C1 segment of cervical spinal cord (tissue), 14 donors: Measurements from ENCODE around the gene PYGO2.
"Not testable (repeated sequence)": the region's sequence is repeated elsewhere in the genome, so short reads cannot be mapped to it uniquely, and the experiment has no call there.

Experiments
- DNase-seq, 14 donors: peaks; one replicate each; lab custom pipeline; 2025; lab: John Stamatoyannopoulos, UW

PYGO2 gene

DNA sequence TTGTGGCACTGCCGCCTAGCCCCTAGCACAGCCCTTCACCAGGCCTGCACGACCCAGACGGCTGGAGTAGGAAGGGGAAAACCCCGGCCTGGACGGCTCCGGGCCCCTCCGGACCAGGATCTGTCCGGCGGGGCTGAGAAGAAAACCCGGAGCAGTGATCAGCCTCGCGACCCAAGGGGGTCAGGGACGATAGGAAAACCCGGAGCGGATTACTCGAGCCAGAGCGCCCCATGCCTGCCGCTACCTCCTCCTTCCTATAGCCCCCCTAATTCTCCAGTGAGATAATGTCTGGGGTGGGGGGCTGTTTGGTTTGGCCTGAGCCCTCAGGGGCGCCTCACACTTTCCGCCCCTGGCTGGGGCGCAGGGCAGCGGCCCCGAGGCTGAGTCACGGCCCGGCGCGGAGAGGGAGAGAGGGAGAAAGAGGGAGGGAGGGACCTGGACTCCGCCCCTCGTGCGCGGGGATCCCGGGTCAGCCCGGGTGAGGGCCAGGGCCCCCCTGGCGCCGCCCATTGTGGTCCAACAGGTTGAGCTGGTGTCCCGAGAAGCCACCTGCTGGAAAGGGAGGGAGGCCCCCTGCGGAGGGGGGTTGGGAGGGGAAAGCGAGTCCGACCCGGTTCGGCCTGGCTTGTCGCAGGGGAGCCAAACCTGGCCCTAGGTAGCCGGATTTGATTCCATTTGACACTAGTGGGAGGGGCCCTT is 39.3 kb upstream of the PYGO2 start:
- peak; percentile 81 to 96 (median 92) for DNase-seq

DNA sequence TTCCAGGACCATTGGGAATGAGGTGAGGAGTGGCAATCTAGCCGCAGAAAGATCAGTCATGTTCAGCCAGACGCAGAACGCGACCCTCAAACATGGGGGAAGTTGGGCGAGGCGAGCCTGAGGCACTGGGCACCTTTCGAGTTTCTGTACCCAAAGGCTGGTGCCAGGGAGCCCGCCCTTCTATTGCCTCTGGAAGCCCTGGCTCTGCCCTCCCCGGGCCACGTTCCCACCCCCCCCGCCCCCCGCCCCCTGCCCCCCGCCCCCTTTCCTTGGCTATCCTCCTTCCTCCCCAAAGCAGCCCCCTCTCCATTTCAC is 38.8 kb upstream of the PYGO2 start:
- peak in 3 of 14 donors; percentile 47 to 80 (median 78) for DNase-seq

DNA sequence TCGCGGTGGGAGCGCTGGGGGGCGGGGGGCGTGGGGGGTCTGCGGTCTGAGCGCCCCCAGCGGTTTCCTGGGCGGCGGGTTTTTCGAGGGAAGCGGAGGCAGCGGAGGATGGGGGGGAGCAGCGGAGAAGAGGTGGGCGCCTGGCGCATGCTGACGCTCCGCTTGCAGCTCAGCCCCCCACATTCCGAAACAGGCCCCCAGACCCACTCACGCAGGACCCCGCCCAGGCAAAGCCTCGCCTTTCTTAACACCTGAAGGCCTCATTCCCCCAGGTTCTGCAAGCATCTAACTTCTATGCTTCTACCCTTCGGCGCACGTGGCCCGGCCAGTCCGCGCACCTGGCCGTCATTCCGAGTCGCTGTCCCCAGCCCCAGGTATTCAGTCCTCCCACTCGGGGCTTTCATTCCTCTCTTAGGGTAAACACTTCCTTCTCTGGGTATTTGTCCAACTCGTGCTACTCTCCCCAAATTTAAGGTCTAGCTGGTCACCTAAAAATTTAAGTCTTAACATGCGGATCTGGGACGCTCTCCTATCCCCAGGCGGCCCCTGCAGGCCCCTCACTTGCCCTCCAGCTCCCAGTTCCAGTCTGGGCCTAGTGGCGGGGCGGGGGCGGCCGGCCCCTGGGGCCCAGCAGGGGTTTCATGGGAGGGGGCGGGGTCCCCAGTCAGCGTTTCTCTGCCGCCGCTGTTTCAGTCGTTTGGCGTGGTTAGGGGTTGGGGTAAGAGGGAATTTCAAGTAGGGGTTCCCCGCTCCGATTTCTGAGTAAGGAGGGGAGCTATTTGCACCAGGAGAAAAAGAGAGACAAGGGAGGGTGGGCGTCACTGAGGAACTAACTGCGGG is 38.2 kb upstream of the PYGO2 start:
- DNase-seq: peak in 3 of 14 donors; percentile 39 to 60 (median 56)

DNA sequence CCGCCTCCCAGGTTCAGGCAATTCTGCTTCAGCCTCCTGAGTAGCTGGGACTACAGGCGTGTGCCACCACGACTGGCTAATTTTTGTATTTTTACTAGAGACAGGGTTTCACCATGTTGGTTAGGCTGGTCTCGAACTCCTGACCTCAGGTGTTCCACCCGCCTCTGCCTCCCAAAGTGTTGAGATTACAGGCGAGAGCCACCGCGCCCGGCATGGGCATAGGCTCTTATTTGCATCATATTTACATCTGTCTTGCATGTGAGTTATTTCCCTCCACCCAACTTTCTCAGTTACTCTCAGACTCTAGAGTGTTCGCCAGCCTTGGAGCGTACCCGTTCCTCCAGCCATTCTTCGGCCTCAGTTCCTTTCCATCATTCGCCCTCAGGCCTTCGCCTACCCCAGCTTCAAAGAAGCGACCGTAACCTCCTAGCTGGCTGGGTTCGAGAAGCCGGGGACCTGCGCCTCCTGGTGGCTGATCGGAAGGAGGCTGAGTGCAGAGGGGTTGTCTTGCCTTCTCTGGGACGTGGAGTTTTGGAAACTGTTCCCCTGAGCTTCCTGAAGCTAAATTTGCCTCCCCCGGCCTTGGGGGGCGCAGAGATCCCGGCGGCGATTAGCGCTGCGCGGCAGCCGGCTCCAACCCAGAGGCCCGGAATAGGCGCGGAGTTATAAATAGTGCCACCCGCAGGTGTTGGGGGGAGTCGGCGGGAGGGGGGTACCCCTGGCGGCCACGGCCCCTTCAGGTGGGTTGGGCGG is 37.4 kb upstream of the PYGO2 start:
- peak in 10 of 14 donors; percentile 16 to 62 (median 42) for DNase-seq

DNA sequence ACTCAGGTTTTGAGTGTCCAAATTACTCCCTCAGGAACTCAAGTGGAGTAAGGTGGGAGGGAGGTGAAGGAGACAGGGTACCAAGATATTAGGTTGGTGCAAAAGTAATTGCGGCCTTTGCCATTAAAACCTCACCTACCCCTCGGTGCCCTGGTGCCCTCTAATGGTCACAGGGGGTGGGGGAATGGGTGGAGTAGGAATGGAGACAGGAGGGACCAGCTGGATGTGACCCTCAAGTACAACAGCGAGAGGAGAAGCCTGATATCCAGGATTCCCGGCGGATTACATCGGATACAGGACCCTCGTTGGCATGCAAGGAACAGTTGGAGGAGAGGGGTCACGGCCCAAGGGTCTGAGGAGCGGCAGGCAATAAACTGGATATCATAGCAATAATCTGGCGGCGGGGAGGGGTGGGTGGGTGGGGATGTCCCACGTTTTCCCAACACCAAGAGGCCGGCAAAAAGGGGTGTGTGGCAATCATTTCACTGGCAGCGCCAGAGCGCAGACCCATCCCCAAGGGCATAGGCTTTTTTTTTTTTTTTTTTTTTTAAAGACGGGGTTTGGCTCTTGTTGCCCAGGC is 36.7 kb upstream of the PYGO2 start:
- DNase-seq: no peak

GRCh38 chr1:154996966-154997701 is 35.6 kb upstream of the PYGO2 start:
- no peak for DNase-seq

GRCh38 chr1:154995301-154995983 is 33.9 kb upstream of the PYGO2 start:
- not testable (repeated sequence) for DNase-seq

DNA sequence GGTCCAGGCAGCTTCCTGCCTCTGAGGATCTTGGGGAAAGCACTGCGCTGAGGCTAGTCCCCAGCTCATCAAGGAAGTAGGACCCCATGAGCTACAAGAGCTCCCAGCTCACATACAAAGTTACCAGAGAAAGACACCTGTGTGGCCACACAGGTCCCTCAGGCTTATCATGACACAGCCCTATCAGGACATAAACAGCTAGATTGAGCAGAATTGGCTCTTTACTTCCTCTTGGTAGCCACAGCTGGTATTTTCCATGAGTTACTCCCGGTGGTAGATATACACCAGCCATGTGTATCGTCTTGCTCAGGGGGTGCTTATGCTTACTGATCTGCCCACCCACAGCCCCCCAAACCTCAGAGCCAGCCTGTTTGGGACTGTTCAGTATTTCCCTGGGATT is 33.0 kb upstream of the PYGO2 start:
- DNase-seq: no peak

DNA sequence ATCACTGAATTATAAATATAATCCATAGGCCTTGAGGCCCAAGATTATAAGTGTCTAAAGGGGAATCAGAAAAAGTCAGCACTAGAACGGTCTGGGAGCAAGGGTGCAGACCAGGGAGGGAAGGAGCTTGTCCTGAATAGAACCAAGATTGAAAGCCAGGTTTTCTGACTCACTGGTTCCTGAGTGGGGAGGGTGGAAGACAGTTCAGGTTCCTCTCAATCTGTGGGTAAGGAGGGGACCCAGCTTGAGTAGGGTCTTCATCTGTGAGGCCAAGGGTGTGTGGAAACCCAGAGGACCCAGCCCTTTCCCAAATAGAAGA is 32.6 kb upstream of the PYGO2 start:
- DNase-seq: no peak

DNA sequence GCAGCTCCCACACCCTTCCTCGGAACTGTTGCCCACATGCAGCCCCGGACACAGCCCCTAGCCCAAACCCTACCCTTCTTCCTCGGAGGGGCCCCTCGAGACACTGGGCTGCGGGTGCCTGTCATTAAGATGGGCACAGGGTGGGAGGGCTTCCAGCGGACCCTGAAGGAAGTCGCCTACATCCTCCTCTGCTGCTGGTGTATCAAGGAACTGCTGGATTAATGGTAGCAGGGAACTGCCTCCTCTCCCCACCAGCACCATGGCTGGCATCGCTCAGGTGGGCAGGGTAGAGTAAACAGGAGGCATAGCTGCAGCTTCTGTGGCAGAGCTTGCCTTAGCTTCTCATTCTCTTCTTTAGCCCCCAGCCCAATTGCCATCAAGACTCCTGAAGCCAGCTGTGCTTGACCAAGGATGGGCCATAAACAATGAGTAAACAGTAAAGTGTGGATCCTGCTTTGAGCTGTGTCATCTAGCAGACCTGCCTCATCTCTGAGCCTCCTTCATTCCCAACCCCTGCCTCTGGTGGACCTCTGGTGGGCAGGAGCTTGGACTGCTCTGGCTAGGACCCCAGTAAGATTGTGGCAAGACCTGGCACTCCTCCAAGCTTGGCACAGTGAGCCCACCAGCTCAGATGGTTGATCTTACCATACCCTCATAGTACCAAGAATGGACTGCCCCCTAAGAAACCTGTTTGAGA is 32.1 kb upstream of the PYGO2 start, which contains the start of gene LENEP:
LENEP (plus strand) TSS at position 15 of the 697 bp plus-strand sequence; CDS start at position 37, 22 bp downstream.
- no peak for DNase-seq

- DNase-seq: no peak
These were observed 31.4 kb upstream of the PYGO2 start for GRCh38 chr1:154992721-154993571.

DNA sequence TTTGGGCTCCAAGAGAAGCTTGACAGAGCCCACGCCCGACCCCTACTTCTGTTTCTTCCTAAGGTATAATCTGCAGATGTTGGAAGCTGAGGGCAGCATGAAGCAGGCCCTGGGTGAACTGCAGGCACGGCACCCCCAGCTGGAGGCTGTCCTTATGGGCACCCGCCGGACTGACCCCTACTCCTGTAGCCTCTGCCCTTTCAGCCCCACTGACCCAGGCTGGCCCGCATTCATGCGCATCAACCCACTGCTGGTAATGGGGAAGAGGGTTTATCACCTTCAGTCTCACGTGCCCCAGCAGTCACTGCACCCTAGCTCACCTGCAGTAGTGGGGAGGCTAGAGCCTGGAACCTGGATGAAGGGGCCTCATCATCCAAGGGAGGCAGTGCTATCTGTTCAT is 28.7 kb upstream of the PYGO2 start:
- no peak for DNase-seq

DNA sequence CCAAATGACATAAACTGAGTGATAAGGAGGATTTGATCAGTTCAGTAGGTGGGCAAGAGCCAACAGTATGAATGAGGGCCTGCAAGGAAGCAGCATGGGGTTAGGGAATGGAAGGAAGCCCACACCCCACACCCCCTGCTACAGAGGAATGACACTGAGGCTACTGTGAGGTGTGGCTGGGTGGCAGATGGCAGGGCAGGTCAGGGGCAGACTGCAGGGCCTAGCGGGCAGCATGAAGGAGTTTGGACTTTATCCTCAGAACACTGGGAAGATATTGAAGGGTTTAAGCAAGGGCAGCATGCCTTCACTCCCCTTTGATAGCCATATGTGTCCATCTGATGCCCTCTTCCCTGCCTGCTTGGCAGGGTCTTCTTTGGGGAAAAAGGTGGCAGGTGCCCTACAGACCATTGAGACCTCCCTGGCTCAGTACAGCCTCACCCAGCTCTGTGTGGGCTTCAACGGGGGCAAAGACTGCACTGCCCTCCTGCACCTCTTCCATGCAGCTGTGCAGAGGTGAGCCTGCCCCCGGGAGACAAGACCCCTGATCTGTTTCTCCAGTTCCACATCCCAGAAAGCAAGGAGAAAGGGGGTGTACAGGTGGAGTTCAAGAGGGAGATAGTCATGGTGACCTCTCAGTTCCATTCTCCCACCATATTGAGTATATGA is 27.7 kb upstream of the PYGO2 start:
- no peak for DNase-seq

- DNase-seq: no peak
These were observed 26.7 kb upstream of the PYGO2 start for GRCh38 chr1:154988058-154988954.

- DNase-seq: no peak
These were observed 25.7 kb upstream of the PYGO2 start for GRCh38 chr1:154987326-154987725.

DNA sequence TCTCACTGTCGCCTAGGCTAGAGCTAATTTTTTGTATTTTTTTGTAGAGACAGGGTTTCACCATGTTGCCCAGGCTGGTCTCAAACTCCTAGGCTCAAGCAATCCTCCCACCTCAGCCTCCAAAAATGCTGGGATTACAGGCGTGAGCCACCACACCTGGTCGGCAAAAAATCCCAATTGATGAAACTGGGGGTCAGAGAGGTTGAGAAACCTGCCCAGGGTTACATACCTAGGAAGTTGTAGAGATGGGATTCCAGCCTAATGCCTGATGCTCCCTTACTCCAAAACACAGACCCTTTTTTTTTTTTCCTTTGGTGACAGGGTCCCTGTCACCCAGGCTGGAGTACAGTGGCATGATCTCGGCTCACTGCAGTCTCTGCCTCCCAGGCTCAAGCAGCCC is 25.2 kb upstream of the PYGO2 start:
- not testable (repeated sequence) for DNase-seq

GRCh38 chr1:154983776-154984466 is 22.3 kb upstream of the PYGO2 start:
- no peak for DNase-seq
